Fibroblast of mammary gland (primary cell): Measurements from ENCODE around the gene ABO.
"Not testable (repeated sequence)": the region's sequence is repeated elsewhere in the genome, so short reads cannot be mapped to it uniquely, and the experiment has no call there.

Source experiments
- DNase-seq: peaks from one replicate; pipeline ENCODE4 v3.0.0-alpha.2; 2010; ENCODE audit warnings: low read depth
- H3K4me3 ChIP-seq: 2 replicates; pipeline ENCODE4 v1.5.1; 2011; ENCODE audit warnings: low read depth, mild to moderate bottlenecking, low read length, moderate library complexity; ENCODE audit not compliant: control insufficient read depth
- TF ChIP-seq, protein P1 (sequence below): conservative IDR thresholded peaks from 2 replicates; pipeline ENCODE4 v1.5.1; 2011; ENCODE audit warnings: low read depth, low read length, inconsistent platforms; ENCODE audit not compliant: control insufficient read depth, insufficient read depth

The ABO gene

DNA sequence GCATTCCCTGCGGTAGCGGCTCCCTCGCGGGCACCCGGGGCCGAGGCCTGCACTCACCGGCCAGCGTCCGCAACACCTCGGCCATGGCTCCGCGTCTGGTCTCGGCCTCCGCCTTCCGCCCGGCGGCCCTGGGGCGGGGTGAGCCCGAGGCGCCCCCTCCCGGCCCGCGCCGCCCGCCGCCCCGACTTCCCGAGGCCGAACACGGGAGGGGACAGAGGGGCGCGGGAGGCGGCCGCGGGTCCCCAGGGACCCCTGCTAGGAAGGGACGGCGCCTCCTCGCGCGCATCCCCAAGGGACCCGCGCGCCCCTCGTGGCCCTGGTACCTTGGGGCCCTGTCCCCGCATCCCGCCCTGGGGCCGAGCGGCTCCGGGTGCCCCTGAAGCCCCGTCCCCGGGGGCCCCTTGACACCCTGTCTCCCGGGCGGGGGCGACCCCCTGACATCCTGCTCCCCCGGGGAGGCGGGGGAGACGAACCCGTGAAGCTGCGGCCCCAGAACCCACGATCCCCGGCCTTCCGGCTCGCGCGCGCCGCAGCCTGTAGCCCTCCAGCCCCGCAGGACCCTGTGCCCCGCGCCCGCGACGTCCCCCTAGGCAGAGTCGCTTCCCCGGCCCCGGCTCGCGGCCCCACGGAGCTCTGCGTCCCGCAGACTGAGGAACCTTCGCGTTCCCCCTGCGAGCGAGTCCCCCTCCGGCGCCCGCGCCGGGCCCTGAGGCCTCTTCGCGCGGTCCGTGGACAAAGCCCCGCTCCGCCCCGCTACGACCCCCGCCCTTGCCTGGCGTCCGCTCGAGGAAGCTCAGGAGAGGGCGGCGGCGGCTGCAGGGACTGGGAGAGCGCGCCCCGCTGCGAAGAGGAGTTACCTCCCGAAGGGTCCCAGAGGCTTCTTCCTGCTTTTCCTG lies at the start of gene ABO:
Gene ABO, minus strand, starts transcription at position 97 of the 896 bp plus-strand sequence.
- TF ChIP-seq, protein P1, sequence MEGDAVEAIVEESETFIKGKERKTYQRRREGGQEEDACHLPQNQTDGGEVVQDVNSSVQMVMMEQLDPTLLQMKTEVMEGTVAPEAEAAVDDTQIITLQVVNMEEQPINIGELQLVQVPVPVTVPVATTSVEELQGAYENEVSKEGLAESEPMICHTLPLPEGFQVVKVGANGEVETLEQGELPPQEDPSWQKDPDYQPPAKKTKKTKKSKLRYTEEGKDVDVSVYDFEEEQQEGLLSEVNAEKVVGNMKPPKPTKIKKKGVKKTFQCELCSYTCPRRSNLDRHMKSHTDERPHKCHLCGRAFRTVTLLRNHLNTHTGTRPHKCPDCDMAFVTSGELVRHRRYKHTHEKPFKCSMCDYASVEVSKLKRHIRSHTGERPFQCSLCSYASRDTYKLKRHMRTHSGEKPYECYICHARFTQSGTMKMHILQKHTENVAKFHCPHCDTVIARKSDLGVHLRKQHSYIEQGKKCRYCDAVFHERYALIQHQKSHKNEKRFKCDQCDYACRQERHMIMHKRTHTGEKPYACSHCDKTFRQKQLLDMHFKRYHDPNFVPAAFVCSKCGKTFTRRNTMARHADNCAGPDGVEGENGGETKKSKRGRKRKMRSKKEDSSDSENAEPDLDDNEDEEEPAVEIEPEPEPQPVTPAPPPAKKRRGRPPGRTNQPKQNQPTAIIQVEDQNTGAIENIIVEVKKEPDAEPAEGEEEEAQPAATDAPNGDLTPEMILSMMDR = no peak
- no peak within 1 kb of the TSS for H3K4me3 ChIP-seq
- DNase-seq = no peak

DNA sequence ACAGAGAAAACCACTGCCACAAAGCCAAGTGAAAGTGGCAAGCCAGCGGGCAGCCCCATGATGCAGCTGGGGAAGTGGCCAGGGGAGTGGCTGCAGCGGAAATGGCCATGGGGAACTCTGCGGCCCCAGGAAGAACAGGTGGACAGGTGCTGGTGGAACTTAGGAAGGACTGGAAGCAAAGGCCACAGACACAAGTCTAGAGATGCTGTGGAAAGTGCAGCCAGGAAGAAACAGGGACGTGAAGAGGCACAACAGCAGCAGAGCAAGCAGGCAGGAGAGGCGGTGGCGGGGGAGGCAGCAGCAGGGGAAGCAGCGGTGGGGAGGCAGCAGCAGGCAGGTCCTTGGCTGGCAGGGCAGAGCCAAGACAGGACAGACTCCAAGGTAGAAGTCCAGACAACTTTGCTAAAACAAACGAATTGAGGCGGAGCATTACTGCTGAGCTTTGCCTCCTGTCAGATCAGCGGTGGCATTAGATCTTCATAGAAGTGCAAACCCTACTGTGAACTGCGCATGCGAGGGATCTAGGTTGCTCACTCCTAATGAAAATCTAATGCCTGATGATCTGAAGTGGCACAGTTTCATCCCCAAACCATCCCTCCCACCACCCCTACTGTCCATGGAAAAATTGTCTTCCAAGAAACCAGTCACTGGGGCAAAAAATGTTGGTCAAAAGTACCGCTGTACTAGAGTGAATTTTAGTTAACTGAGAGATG lies 49.1 kb upstream of the ABO start:
- no peak for DNase-seq
- TF ChIP-seq, protein P1 = no peak
- no peak overlapping the region for H3K4me3 ChIP-seq

DNA sequence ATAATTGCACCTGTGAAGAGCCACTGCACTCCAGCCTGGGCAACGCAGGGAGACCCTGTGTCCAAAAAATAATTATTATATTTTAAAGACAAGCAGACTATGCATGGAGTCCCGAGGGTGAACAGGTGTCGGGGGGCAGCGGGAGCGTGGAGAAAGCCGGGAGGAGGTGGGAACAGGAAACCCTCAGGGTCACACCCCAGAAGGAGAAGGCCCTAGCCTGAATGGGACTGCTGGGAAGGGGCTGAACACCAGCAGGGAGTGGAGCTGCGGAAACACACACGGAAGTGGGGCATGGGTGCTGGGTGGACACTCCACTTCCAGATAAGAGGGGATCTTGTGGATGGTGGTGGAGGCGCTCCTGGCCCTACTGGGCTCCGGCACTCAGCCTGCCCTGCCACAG lies 48.2 kb upstream of the ABO start:
- H3K4me3 ChIP-seq = no peak overlapping the region
- DNase-seq = no peak
- TF ChIP-seq, protein P1 = no peak

DNA sequence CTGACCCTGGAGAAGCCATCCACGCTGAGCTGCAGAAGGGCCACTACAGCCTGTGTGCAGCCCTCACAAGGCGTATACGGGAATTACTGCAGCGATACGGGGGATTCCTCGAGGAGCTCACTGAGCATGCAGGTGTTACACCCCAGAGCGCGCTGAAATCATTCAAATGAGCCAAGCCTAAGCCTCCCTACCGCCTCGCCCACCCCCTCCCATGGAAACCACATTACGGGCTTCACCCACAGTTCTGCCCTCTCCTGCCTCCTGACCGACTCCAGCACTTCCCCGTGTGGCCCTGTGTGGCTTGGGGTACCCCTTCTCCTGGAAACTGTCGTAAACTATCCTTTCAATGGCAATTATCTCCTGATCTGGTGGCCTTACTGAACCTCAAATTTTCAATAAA lies 47.7 kb upstream of the ABO start:
- TF ChIP-seq, protein P1 = no peak
- H3K4me3 ChIP-seq = no peak overlapping the region
- DNase-seq = no peak

DNA sequence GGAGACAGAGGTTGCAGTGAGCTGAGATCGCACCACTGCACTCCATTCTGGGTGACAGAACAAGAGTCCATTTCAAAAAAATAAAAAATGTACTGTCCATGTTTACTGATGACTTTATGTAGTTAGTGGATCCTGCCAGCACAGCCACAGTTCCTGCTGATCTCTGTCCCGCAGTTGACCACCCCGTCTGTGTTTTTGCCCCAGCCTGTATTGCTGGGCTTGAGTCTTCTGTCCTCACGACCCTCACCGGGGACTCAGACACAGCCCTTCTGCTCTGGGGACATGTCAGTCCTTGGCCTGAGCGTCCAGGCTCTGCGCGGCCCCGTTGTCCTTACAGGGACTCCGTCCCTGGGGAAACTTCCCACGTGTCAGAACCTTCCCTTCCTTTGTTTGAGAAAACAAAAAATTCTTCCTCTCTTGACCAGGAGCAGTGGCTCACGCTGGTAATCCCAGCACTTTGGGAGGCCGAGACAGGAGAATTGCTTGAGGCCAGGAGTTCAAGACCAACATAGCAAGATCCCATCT lies 46.5 kb upstream of the ABO start:
- no peak for DNase-seq
- TF ChIP-seq, protein P1 = no peak
- H3K4me3 ChIP-seq = no peak overlapping the region

DNA sequence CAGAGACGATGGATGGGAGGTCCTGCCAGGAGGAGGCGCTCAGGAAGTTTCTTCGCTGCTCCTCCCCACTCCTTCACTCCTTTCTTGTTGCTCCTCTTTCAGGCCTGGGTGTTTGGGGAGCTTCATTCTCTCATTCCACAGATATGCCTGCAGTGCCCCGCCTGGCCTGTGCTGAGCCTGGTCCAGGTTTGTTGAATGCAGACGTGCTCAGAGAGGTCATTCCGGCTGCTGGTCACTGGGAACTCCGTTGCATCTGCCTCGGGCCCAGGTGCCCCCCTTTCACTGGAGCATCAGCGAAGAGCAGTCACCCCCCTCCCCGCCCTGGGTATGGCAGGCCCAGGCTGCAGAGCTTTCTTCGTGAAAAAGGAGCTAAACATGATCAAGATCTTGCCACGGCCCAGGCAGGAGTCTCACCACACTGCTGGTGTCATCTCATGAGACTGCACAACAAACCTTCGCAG lies 45.5 kb upstream of the ABO start:
- TF ChIP-seq, protein P1 = no peak
- H3K4me3 ChIP-seq = no peak overlapping the region
- DNase-seq = no peak

DNA sequence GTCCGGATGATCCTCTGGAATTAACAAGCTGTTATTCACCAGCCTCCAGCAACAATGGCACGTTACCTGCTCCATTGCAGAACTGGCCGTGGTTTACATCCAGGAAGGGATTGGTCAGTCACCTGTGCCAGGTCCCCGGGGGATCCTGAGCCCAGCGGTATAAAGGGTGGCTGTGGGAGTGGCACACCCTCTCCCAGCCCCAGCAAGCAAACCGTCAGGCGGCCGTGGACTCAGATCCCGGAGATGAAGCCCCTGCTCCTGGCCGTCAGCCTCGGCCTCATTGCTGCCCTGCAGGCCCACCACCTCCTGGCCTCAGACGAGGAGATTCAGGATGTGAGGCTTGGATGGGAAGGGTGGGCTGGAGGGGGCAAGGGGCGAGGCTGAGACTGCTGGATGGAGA lies 42.5 kb upstream of the ABO start:
- H3K4me3 ChIP-seq, DNase-seq: not testable (repeated sequence)
